Activated naive CD4-positive, alpha-beta T cell (primary cell): ENCODE data around the gene HMGN3.

Source experiments
- DNase-seq, 4 experiments: peaks; one replicate each; lab custom pipeline; 2025; lab: John Stamatoyannopoulos, UW

Gene HMGN3

GRCh38 chr6:79232696-79233462, 1.6 kb downstream of the HMGN3 start:
- DNase-seq = no peak

- DNase-seq = no peak
Measured at GRCh38 chr6:79231666-79232065, 2.8 kb downstream of the HMGN3 start.

DNA sequence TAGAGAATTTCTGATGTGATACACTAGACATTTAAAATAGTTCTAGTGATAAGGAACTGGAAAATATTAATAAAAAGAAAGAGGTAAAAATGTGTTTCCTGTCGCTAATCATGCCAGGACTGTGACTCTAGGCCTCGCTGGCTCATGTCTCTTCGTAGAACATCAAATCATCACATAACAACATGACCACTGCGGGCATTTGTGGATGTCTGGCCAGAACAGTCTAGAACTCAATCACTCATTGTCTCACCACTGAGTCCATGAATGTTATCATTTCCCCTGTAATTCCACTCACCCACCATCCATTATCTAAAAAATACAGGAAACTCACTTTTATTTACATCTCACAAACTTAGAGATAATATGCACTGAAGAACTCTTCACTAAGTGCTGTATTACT, 3.4 kb downstream of the HMGN3 start:
- no peak for DNase-seq

- no peak for DNase-seq
Measured at GRCh38 chr6:79230149-79230548, 4.3 kb downstream of the HMGN3 start.

GRCh38 chr6:79227445-79227844, 7.0 kb downstream of the HMGN3 start:
- no peak for DNase-seq

GRCh38 chr6:79226660-79227059, 7.8 kb downstream of the HMGN3 start:
- DNase-seq = no peak

DNA sequence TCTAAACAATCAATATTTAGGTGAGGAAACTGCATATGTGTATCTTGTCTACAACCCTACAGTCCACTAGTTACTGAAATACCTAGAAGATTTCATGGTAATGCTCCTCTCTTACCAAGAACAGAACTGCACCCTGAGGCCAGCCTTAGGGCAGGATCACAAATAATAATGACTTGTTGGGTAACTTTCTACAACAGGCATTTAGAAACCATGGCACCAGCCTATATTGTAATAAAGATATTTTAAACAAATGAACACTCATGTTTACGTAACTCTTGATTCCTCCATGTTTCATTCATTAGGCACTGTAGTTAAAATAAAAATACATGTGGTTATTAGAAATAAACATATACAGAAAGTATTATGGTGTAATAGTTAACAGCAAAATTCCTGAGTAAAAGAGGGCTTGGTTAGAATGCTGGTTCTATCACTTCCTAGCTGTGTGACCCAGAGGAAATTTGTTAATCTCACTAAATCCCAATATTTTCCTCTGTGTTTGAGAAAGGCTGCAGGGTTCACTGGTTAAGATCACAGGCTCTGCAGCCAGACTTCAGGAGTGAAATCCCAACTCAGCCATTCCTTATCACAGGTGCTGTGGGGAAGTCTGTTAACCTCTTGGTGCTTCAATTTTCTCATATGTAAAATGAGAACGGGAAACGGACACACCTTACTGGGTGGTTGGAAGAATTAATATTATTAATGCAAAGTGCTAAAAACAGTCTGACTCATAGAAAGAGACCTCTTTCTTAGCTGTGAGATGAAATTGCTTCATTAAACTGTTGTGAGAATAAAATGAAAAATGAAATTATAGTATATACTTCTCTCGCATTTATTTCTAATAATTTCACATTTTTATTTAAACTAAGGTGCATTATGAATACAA, 8.5 kb downstream of the HMGN3 start:
- DNase-seq = no peak

GRCh38 chr6:79223611-79224404, 10.7 kb downstream of the HMGN3 start:
- DNase-seq = no peak

GRCh38 chr6:79215213-79215824, 19.2 kb downstream of the HMGN3 start:
- DNase-seq = no peak

- no peak for DNase-seq
Measured at GRCh38 chr6:79212859-79213258, 21.6 kb downstream of the HMGN3 start.

- no peak for DNase-seq
Measured at GRCh38 chr6:79208816-79209215, 25.7 kb downstream of the HMGN3 start.

DNA sequence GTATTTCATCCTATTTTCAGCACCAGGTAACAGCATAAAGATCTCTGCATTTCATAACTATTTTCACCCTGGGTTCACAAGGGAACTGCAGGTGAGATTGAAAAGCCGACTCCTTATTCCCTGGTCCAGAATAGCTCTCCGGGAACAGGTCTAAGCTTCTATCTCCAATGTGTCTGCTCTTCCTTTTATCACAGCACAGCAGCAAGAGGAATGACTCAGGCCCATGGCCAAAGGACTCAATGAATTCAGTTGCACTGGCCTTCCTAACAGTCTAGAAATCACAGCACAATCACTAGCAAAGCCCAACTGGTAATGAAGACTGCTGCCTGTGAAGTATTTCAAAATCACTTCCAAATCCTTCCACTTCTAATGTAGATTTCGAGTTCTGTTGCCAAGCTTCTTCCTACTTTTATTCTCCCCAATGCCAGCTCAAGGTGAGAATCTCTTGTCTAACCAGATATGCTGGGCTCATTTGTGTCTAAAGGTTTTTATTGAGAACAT, 30.7 kb downstream of the HMGN3 start:
- DNase-seq = no peak

GRCh38 chr6:79202556-79202955, 31.9 kb downstream of the HMGN3 start:
- no peak for DNase-seq

GRCh38 chr6:79201983-79202382, 32.5 kb downstream of the HMGN3 start:
- no peak for DNase-seq

GRCh38 chr6:79201143-79201542, 33.3 kb downstream of the HMGN3 start:
- no peak for DNase-seq

DNA sequence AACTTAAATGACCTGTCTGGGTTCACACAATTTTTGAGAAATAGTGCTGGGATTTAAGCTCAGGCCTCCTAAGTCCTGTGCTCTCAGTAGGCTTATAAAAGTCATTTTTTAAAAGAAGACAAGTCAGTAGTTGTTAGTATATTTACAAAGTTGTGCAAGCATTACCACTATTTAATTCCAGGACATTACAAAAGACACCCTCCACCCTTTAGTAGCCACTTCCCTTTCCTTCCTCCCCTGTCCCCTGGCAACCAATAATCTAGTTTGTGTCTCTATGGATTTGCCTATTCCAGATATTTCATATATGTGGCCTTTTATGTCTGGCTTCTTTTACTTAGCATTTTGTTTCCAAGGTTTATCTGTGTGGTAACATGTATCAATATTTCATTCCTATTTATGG, 37.6 kb downstream of the HMGN3 start:
- no peak for DNase-seq

- DNase-seq = no peak
Measured at GRCh38 chr6:79193971-79194370, 40.5 kb downstream of the HMGN3 start.

DNA sequence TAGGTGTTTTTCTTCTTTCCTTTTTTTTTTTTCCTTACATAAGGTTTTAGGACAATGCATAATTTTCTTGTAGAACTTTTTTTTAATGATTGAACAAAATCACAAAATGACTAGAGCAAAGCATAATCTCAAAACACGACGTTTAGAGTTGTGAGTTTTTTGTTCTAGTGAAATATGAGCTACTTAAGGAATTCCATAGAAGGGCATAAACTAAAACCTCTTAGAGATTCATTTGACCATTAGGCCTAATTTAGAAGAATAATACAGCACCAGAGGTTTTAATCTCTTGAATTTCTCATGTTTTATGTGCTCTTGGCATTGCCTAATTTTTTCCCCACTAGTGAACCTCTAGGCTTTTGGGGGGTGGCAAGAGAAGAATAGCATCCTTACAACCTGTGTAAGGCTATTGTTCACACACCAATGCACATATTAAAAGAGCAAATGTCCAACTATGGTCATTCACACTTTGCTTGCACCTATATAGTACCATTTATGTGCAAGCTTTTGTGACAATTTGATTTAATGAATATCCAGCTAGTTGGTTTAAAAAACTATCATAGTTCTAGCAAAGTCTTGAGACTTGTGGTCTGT, 44.6 kb downstream of the HMGN3 start:
- no peak for DNase-seq

GRCh38 chr6:79188885-79189480, 45.5 kb downstream of the HMGN3 start:
- DNase-seq = no peak

DNA sequence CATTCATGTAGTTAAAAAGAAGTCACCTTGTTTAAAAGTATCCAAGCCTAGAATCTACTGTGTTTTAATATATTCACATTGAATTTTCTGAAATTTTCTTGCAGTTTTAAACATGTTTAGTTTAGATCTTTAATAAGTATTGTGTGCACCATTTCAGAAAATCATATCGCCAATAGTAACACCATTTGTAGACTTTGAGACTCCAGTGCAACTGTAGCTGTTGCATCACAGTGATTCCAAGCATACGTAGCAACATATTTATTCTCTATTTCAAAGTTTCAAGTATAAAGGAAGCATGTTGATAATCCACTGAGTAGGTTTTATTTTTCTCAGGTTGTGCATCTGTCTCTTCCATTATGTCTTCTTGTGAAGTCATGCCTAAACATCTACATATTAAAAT, 46.4 kb downstream of the HMGN3 start:
- DNase-seq = no peak

DNA sequence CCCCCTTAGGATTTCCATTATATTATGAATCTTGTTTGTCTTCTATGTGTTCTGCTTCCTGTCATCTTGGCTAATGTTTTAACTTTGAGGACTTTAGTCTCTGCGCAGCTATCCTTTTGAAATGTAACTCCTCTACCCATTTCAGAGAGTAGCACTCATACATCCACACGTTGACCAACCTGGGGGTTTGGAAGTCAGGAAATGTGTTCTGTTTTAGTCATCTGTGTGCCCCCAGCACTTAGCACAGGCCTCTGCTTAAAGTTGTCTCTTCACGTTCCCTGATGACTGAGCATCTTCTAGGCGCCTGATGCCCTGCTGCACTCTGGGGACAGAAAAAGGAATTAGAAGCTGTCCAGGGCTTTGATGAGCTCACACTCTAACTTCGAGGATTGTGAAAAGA, 47.9 kb downstream of the HMGN3 start:
- DNase-seq = no peak
